B cell (primary cell): Measurements from ENCODE around the gene PPP2R2C. TPM values are rescaled to one million over a fixed set of nuclear protein-coding genes. Genes with fewer than 3 reads are reported as not detected.

Source experiments
- ATAC-seq: fragments of 200-7000 bp; cut with Tn5 transposase; one replicate; pipeline ENCODE4 v1.10.0; 2021; ENCODE audit warnings: low read depth, mild to moderate bottlenecking, moderate number of reproducible peaks, moderate library complexity
- CTCF ChIA-PET: fragments of 350-600 bp; sonication (Branson Sonifier 250); formaldehyde crosslinking; loops from one replicate; lab custom pipeline; 2021; ENCODE audit warnings: antibody characterized with exemption, inconsistent platforms; lab: Charles Lee
- POLR2A ChIA-PET: fragments of 350-600 bp; sonication (Branson Sonifier 250); formaldehyde crosslinking; loops from one replicate; lab custom pipeline; 2021; ENCODE audit warnings: antibody characterized with exemption; lab: Charles Lee
- DNase-seq: peaks from one replicate; pipeline ENCODE4 v3.0.0; 2013
- H2AFZ ChIP-seq: 2 replicates; pipeline ENCODE4 v1.6.1; 2012; ENCODE audit warnings: mild to moderate bottlenecking, low read depth, low read length; ENCODE audit not compliant: insufficient read depth, poor library complexity, severe bottlenecking
- H3K27ac ChIP-seq, 2 donors: 1 replicate in 1 of 2; 2 replicates in 1 of 2; pipeline ENCODE4 v1.5.1; 2012 to 2013; ENCODE audit warnings: low read length in 2 of 2, mild to moderate bottlenecking in 2 of 2, moderate library complexity in 1 of 2
- H3K27me3 ChIP-seq, 4 experiments: fragments of 200-600 bp in 1 of 4; sonication (generic) in 1 of 4; replicated peaks in 1 of 4; 1 replicate in 2 of 4; 2 replicates in 2 of 4; pipeline versions ENCODE4 v1.6.1 to v1.7.0; 2013 to 2016; ENCODE audit warnings: low read length in 3 of 4, mild to moderate bottlenecking in 2 of 4, mixed read lengths in 1 of 4, moderate library complexity in 1 of 4; ENCODE audit not compliant: insufficient read depth in 4 of 4, control insufficient read depth in 3 of 4; ENCODE audit errors: control extremely low read depth in 1 of 4
- H3K36me3 ChIP-seq, 2 experiments: replicated peaks in 1 of 2; 1 replicate in 1 of 2; 2 replicates in 1 of 2; pipeline versions ENCODE4 v1.6.1 to v1.7.1; 2013; ENCODE audit warnings: low read length in 1 of 2; ENCODE audit not compliant: insufficient read depth in 2 of 2, control insufficient read depth in 1 of 2; ENCODE audit errors: control extremely low read depth in 1 of 2, extremely low read depth in 1 of 2
- H3K4me1 ChIP-seq, 2 donors: fragments of 200-600 bp in 1 of 2; sonication (generic) in 1 of 2; 1 replicate in 1 of 2; 2 replicates in 1 of 2; pipeline versions ENCODE4 v1.5.1 to v1.6.1; 2013 to 2017; ENCODE audit warnings: low read length in 2 of 2; ENCODE audit not compliant: control insufficient read depth in 2 of 2, insufficient read depth in 2 of 2
- H3K4me2 ChIP-seq: replicated peaks from 2 replicates; pipeline ENCODE3; 2012; ENCODE audit warnings: mild to moderate bottlenecking, low read depth, low read length; ENCODE audit not compliant: poor library complexity, severe bottlenecking
- H3K4me3 ChIP-seq, 5 experiments: fragments of 200-600 bp in 1 of 5; sonication (generic) in 1 of 5; 1 replicate in 3 of 5; 2 replicates in 2 of 5; pipeline versions ENCODE4 v1.5.1 to v1.7.0; 2011 to 2016; ENCODE audit warnings: low read length in 4 of 5, mild to moderate bottlenecking in 4 of 5, low read depth in 2 of 5, control low read depth in 1 of 5, moderate library complexity in 1 of 5; ENCODE audit not compliant: insufficient read depth in 1 of 5; ENCODE audit errors: control extremely low read depth in 1 of 5, extremely low read depth in 1 of 5
- H3K79me2 ChIP-seq: fragments of 200-600 bp; sonication (generic); one replicate; pipeline ENCODE4 v1.6.0; 2016; ENCODE audit warnings: low read length; ENCODE audit not compliant: control insufficient read depth, insufficient read depth
- H3K9ac ChIP-seq: fragments of 200-600 bp; sonication (generic); 2 replicates; pipeline ENCODE4 v1.6.1; 2017; ENCODE audit warnings: mild to moderate bottlenecking, low read length, moderate library complexity
- H3K9me3 ChIP-seq, 3 donors: one replicate each; pipeline versions ENCODE4 v1.6.1 to v1.7.1; 2013; ENCODE audit warnings: low read length in 2 of 3; ENCODE audit not compliant: control insufficient read depth in 2 of 3, insufficient read depth in 1 of 3; ENCODE audit errors: control extremely low read depth in 1 of 3
- H4K20me1 ChIP-seq: 2 replicates; pipeline ENCODE4 v1.6.0; 2012; ENCODE audit warnings: mild to moderate bottlenecking, low read length; ENCODE audit not compliant: insufficient read depth, control insufficient read depth, poor library complexity, severe bottlenecking
- H3K27ac Mint-ChIP-seq: one replicate; pipeline ENCODE4 v1.8.0; 2021; ENCODE audit warnings: mixed read lengths
- H3K27me3 Mint-ChIP-seq: one replicate; pipeline ENCODE4 v1.8.0; 2021; ENCODE audit warnings: mixed read lengths
- H3K4me1 Mint-ChIP-seq: one replicate; pipeline ENCODE4 v1.8.0; 2021; ENCODE audit warnings: mixed read lengths
- H3K4me3 Mint-ChIP-seq: one replicate; pipeline ENCODE4 v1.8.0; 2021; ENCODE audit warnings: mixed read lengths
- H3K9me3 Mint-ChIP-seq: one replicate; pipeline ENCODE4 v1.8.0; 2022; ENCODE audit warnings: mixed read lengths; ENCODE audit not compliant: insufficient read depth
- CTCF ChIP-seq: fragments of 200-600 bp; IDR thresholded peaks from one replicate; pipeline ENCODE4 v1.8.0; 2022; ENCODE audit warnings: antibody characterized with exemption, mild to moderate bottlenecking
- EZH2 ChIP-seq: IDR thresholded peaks from 2 replicates; pipeline ENCODE4 v1.6.1; 2012; ENCODE audit warnings: borderline replicate concordance, low read depth, mild to moderate bottlenecking, moderate library complexity, low read length; ENCODE audit not compliant: insufficient read depth, poor library complexity, severe bottlenecking
- WGBS: methylation state at CpG from one replicate; pipeline ENCODE4 v1.1.5; 2013; ENCODE audit warnings: missing lambda C conversion rate; ENCODE audit not compliant: insufficient coverage; 5-methylcytosine and 5-hydroxymethylcytosine counted together
- intact Hi-C: fragments of 100-400 bp; cut with micrococcal nuclease; formaldehyde crosslinking; loops from one replicate; pipeline ENCODE4 v1.10.0; 2022
- polyA plus RNA-seq: library from polyadenylated mRNA; depleted of rRNA; stranded (reverse); fragments of >200 nt; gene quantifications from 2 replicates; pipeline ENCODE4 v1.2.3, GENCODE V29; 2012
- total RNA-seq, 2 donors: library from RNA; stranded (reverse); fragments of 120-200 nt in 1 of 2; gene quantifications; 1 replicate in 1 of 2; 2 replicates in 1 of 2; pipeline versions ENCODE4 v1.2.3 to v1.2.4, GENCODE V29; 2013 to 2022

Gene PPP2R2C
- total and polyA plus RNA-seq, 2 donors (not counting 1 experiment from before 2014, with no cell fraction given), result not detected

- no peak overlapping the region for H3K4me3 Mint-ChIP-seq
- no peaks in the 10 kb centered on the region for H3K9me3 Mint-ChIP-seq
- POLR2A ChIA-PET, result no interaction called here
- intact Hi-C loops, result no loop called here
- H3K9me3 ChIP-seq, result peaks cover 0 to 8% (median 0%) of the 10 kb centered on the region in 3 donors
- no peaks in the 10 kb centered on the region for H3K4me1 ChIP-seq
- H3K4me3 ChIP-seq, result no peak overlapping the region
- H3K27ac Mint-ChIP-seq, result no peak overlapping the region
- no peak overlapping the region for H3K4me2 ChIP-seq
- no peak overlapping the region for H2AFZ ChIP-seq
- ATAC-seq (no peak), DNase-seq (no peak)
- H3K27me3 Mint-ChIP-seq, result peaks cover 4% of the 10 kb centered on the region
- CTCF ChIA-PET, result no interaction called here
- H3K9ac ChIP-seq, result no peak overlapping the region
- peaks cover 0 to 2% (median 0%) of the 10 kb centered on the region in 4 experiments for H3K27me3 ChIP-seq
- H3K36me3 ChIP-seq, result no peaks in the 10 kb centered on the region
- no peak overlapping the region for H3K27ac ChIP-seq
- TF ChIP-seq CTCF (no peak), EZH2 (no peak)
- no peaks in the 10 kb centered on the region for H4K20me1 ChIP-seq
- H3K4me1 Mint-ChIP-seq, result no peaks in the 10 kb centered on the region
- WGBS, result 70% methylated on average over 4 of the region's 7 CpGs
- no peaks in the 10 kb centered on the region for H3K79me2 ChIP-seq
Observed at GRCh38 chr4:6362243-6362885, 110.0 kb downstream of the PPP2R2C start.

- WGBS, result 69% methylated on average over 4 of the region's 4 CpGs
- H3K79me2 ChIP-seq, result no peaks in the 10 kb centered on the region
- H3K4me2 ChIP-seq, result no peak overlapping the region
- H3K9me3 Mint-ChIP-seq, result no peaks in the 10 kb centered on the region
- no peak overlapping the region for H3K27ac ChIP-seq
- no peak overlapping the region for H3K27ac Mint-ChIP-seq
- peaks cover 0 to 9% (median 0%) of the 10 kb centered on the region in 3 donors for H3K9me3 ChIP-seq
- peaks cover 4% of the 10 kb centered on the region for H3K27me3 Mint-ChIP-seq
- intact Hi-C loops, result no loop called here
- DNase-seq (no peak), ATAC-seq (no peak)
- no peak overlapping the region for H2AFZ ChIP-seq
- POLR2A ChIA-PET, result no interaction called here
- TF ChIP-seq CTCF, result no peak
- TF ChIP-seq EZH2, result no peak
- no peaks in the 10 kb centered on the region for H3K4me1 ChIP-seq
- no peak overlapping the region for H3K9ac ChIP-seq
- H3K4me3 ChIP-seq, result no peak overlapping the region
- no peaks in the 10 kb centered on the region for H4K20me1 ChIP-seq
- no peaks in the 10 kb centered on the region for H3K36me3 ChIP-seq
- H3K4me1 Mint-ChIP-seq, result no peaks in the 10 kb centered on the region
- no peak overlapping the region for H3K4me3 Mint-ChIP-seq
- H3K27me3 ChIP-seq, result no peaks in the 10 kb centered on the region
- CTCF ChIA-PET, result no interaction called here
Observed at GRCh38 chr4:6361076-6361784, 111.2 kb downstream of the PPP2R2C start.
